ENCODE data around the gene NT5C2.
"Not testable (repeated sequence)": the region's sequence is repeated elsewhere in the genome, so short reads cannot be mapped to it uniquely, and the experiment has no call there.

Gene NT5C2

GRCh38 chr10:103193107-103193819 lies at the start of gene NT5C2:
Gene NT5C2 (minus strand): TSS chr10:103193272. CDS start chr10:103174958, 18,314 bp downstream.
- FAIRE-seq (no peak), DNase-seq (ENCODE audit: low spot score) (peak; percentile 50)

DNA sequence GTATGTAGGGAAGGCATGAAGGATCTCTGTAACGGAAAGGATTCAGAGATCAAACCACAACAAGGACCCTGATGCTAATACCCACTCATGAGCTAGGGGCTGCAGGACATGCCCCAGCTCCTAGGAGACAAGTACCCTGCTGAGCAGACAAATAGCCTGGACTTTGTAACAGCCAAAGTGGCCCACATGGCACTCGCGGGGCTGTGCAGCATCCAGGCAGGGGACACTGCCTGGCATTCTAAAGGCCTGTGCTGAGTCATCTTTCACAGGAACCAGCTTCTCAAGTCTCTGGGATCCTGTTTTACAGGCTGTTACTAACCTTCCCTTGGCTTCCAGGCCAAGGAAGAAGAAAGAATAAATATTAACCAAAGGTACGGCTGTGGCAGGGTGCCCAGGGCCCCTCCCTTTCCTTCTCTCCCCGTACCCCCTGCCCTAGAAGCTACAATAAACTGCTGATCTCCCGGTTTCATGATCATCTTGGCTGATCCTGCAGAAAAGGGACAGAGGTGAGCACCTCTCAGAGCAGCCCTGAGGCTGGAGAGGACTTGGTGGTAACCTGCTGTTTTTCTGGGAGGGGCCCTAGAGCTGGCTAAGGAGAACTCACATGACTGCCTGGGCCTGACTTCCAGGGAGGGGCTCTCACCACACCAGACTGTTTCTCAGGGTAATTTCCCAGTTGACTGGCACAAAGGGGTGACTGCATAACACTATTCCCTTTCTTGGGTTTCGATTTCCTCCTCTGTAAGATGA lies 48.4 kb upstream of the NT5C2 start:
- peak; percentile 90 for DNase-seq (ENCODE audit: low spot score)
- peak; percentile 85 for FAIRE-seq

DNA sequence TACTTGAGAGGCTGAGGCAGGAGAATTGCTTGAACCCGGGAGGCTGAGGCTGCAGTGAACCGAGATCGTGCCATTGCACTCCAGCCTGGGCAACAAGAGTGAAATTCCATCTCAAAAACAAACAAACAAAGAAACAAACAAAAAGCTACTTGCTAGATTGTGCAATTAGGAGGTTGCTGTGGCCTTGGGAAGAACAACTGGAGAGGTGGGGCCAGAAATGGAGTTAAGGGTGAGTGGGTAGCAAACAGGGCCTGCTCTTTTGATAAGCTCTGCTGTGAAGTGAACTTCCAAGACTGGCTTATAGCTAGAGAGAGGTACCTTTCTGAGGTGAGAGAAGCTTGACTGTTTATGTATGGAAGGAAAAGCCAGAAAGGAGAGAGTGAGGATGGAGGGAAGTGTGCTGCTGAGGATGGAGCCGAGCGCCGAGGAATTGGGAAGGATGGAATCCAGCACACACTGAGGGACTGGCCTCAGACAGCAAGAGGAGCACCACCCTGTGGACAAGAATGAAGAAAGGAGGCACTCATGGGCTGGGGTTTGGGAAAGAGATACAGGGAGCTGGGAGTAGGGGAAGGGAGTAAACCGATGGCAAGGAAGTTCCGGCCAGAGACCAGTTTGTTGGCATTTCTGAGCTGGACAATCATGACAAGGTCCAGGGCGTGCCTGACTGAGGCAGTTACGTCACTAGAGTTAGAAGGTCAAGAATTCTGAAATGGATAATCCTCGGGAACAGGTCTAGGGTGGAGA lies 45.6 kb upstream of the NT5C2 start:
- DNase-seq (ENCODE audit: low spot score) (no peak), FAIRE-seq (no peak)

DNA sequence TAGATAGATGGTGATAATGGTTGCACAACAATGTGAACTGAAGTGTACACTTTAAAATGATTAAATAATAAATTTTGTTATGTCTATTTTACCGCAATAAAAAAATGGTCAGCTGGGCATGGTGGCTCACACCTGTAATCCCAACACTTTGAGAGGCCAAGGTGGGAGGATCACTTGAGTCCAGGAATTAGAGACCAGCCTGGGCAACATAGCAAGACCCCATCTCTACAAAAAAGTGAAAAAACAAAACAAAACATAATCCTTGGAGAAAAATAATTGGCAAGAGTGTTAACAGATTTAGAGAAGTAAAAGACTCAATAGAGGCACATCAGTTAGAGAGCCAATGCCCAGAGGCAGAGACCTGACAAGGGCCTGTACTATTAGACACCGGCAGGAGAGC lies 42.7 kb upstream of the NT5C2 start:
- DNase-seq (ENCODE audit: low spot score) = no peak
- no peak for FAIRE-seq

- DNase-seq (ENCODE audit: low spot score) = peak; percentile 44
- no peak for FAIRE-seq
These were observed 39.9 kb upstream of the NT5C2 start for GRCh38 chr10:103232772-103233488.

DNA sequence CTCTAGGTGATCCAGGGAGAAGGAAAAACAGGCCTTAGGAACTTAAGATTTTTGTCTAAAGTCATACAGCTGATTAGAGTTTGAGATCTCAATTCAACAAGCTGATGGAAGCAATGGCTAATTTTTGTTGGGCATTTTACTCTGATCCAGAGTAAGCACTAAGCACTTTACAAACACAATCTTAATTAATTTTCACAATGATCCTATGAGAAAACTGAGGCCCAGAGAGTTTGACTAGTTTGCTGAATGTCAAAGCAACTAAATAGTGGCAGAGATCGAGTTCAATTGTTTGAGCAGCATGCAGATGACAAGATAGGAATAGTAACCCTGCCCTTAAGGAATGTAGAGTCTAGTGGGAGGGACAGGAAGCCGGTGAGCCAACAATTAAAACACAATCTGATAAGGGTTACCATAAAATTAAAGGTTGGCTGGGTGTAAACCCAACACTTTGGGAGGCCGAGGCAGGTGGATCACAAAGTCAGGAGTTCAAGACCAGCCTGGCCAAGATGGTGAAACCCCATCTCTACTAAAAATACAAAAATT lies 39.1 kb upstream of the NT5C2 start:
- peak; percentile 66 for DNase-seq (ENCODE audit: low spot score)
- no peak for FAIRE-seq

- FAIRE-seq (peak; percentile 93), DNase-seq (ENCODE audit: low spot score) (peak; percentile 95)
These were observed 38.0 kb upstream of the NT5C2 start for GRCh38 chr10:103231047-103231551.

DNA sequence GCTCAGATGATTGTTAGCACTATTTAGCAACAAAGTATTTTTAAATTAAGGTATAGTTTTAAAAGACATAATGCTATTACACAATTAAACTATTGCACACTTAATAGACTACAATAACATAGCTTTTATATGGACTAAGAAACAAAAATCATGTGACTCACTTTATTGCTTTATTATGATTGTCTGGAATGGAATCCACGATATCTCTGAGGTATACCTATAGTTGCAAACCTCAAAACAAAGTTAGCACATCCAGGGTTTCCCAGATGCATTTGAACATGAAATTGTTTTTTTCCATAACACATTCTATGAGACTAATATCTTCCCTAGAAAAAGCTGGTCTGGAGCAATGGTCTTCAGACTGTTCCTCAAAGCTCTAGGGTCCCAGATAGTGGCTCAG lies 34.3 kb upstream of the NT5C2 start:
- FAIRE-seq = no peak
- no peak for DNase-seq (ENCODE audit: low spot score)

- no peak for FAIRE-seq
- DNase-seq (ENCODE audit: low spot score) = no peak
These were observed 32.9 kb upstream of the NT5C2 start for GRCh38 chr10:103225939-103226338.

DNA sequence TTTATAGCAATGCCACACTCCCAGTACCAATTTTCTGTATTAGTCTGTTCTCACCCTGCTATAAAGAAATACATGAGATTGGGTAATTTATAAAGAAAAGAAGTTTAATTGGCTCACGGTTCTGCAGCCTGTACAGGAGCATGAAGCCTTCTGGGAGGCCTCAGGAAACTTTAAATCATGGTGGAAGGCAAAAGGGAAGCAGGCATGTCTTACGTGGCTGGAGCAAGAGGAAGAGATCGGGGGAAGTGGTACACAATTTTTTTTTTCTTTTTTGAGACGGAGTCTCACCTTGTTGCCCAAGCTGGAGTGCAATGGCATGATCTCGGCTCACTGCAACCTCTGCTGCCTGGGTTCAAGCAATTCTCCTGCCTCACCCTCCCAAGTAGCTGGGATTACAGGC lies 31.6 kb upstream of the NT5C2 start:
- not testable (repeated sequence) for FAIRE-seq; DNase-seq (ENCODE audit: low spot score)

DNA sequence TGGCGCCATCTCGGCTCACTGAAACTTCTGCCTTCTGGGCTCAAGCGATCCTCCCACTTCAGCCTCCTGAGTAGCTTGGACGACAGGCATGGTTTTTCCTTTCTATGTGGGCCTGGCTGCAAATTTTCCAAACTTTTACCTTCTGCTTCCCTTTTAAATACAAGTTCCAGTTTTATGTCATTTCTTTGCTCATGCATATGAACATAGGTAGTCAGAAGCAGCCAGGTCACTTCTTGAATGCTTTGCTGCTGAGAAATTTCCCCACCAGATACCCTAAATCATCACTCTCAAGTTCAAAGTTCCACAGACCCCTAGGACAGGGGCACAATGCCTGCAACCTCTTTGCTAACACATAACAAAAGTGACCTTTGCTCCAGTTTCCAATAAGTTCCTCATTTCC lies 31.1 kb upstream of the NT5C2 start:
- DNase-seq (ENCODE audit: low spot score) = no peak
- FAIRE-seq = no peak

- not testable (repeated sequence) for FAIRE-seq
- peak; percentile 22 for DNase-seq (ENCODE audit: low spot score)
These were observed 23.3 kb upstream of the NT5C2 start for GRCh38 chr10:103216362-103216761.

- no peak for FAIRE-seq
- no peak for DNase-seq (ENCODE audit: low spot score)
These were observed 22.5 kb upstream of the NT5C2 start for GRCh38 chr10:103215601-103216000.

DNA sequence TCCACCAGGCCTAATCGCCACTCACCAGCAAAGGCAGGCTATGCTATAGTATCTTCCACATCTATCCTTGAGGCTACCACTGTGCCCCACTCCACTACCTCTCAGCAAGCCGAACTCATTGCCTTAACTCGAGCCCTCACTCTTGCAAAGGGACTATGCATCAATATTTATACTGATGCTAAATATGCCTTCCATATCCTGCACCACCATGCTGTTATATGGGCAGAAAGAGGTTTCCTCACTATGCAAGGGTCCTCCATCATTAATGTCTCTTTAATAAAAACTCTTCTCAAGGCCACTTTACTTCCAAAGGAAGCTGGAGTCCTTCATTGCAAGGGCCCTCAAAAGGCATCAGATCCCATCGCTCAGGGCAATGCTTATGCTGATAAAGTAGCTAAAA lies 17.2 kb upstream of the NT5C2 start:
- not testable (repeated sequence) for DNase-seq (ENCODE audit: low spot score); FAIRE-seq

- not testable (repeated sequence) for FAIRE-seq
These were observed 14.6 kb upstream of the NT5C2 start for GRCh38 chr10:103207643-103208042.

DNA sequence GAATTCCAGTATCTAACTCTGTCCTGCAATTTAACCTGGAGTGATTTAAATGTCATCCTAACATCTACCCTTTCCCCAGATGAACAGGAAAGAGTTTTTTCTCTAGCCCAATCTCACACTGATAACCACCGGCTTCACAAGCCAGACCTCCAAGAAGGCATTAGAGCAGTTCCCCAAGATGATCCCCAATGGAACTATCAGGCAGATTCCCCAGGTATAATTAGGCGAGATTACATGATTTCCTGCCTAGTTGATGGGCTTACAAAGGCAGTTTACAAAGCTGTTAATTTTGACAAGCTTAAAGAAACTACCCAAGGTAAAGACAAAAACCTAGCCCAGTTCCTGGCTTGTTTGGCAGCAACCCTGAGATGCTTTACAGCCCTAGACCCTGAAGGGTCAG lies 14.1 kb upstream of the NT5C2 start:
- FAIRE-seq = no peak
- no peak for DNase-seq (ENCODE audit: low spot score)

More at GRCh38 chr10:103207643-103208042, 14.6 kb upstream of the NT5C2 start:
- not testable (repeated sequence) for DNase-seq (ENCODE audit: low spot score)

DNA sequence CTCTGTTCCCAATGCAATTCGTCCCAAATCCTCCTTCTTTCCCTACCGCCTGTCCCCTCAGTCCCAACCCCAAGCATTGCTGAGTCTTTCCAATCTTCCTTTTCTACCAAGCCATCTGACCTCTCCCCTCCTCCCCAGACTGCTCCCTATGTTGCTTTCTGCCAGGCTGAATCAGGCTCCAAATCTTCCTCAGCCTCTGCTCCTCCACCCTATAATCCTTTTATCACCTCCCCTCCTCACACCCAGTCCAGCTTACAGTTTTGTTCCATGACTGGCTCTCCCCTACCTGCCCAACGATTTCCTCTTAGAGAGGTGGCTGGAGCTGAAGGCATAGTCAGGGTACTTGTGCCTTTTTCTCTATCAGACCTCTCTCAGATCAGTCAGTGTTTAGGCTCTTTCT lies 13.6 kb upstream of the NT5C2 start:
- FAIRE-seq; DNase-seq (ENCODE audit: low spot score): not testable (repeated sequence)

GRCh38 chr10:103205401-103205800 lies 12.3 kb upstream of the NT5C2 start:
- DNase-seq (ENCODE audit: low spot score); FAIRE-seq: not testable (repeated sequence)

GRCh38 chr10:103204353-103205255 lies 11.5 kb upstream of the NT5C2 start:
- DNase-seq (ENCODE audit: low spot score) = no peak
- no peak for FAIRE-seq

- DNase-seq (ENCODE audit: low spot score) = no peak
- no peak for FAIRE-seq
These were observed 10.4 kb upstream of the NT5C2 start for GRCh38 chr10:103203466-103203865.
